Measurements from ENCODE around the gene DUSP2. TPM values are rescaled to one million over a fixed set of nuclear protein-coding genes. Genes with fewer than 3 reads are reported as not detected.

Gene DUSP2
- total RNA-seq, 4 donors from 2014 or later = 2.7 to 28.1 (median 5.6) TPM

- no peak for DNase-seq
- H3K27me3 ChIP-seq = no peaks in the 10 kb centered on the region
Measured at GRCh38 chr2:96135171-96135570, 10.1 kb downstream of the DUSP2 start.

GRCh38 chr2:96134421-96134820 lies 10.8 kb downstream of the DUSP2 start:
- Histone ChIP-seq H3K27me3 (no peaks in the 10 kb centered on the region), H3K36me3 (no peaks in the 10 kb centered on the region), H3K9me3 (no peaks in the 10 kb centered on the region), H3K27ac (no peak overlapping the region), H3K4me3 (no peak overlapping the region), H3K4me1 (no peaks in the 10 kb centered on the region)
- TF ChIP-seq CTCF (IDR thresholded peaks at IDR 0.05) (no peak), POLR2A (IDR thresholded peaks at IDR 0.05) (no peak)
- DNase-seq = no peak

More at GRCh38 chr2:96135171-96135570, 10.1 kb downstream of the DUSP2 start:
- TF ChIP-seq POLR2A (IDR thresholded peaks at IDR 0.05) (no peak), CTCF (IDR thresholded peaks at IDR 0.05) (no peak)
- Histone ChIP-seq H3K4me3 (no peak overlapping the region), H3K9me3 (no peaks in the 10 kb centered on the region), H3K4me1 (no peaks in the 10 kb centered on the region), H3K27ac (no peak overlapping the region), H3K36me3 (no peaks in the 10 kb centered on the region)

- Histone ChIP-seq H3K9me3 (no peaks in the 10 kb centered on the region), H3K4me1 (no peaks in the 10 kb centered on the region), H3K27ac (no peak overlapping the region), H3K36me3 (no peaks in the 10 kb centered on the region), H3K27me3 (no peaks in the 10 kb centered on the region), H3K4me3 (no peak overlapping the region)
- TF ChIP-seq POLR2A (IDR thresholded peaks at IDR 0.05) = no peak
- TF ChIP-seq CTCF (IDR thresholded peaks at IDR 0.05) = no peak
- DNase-seq = no peak
Measured at GRCh38 chr2:96131813-96132745, 13.2 kb downstream of the DUSP2 start.

GRCh38 chr2:96131152-96131812 lies 14.0 kb downstream of the DUSP2 start:
- no peak overlapping the region for H3K27ac ChIP-seq
- TF ChIP-seq CTCF (IDR thresholded peaks at IDR 0.05) = no peak
- no peak for TF ChIP-seq POLR2A (IDR thresholded peaks at IDR 0.05)
- H3K36me3 ChIP-seq = no peaks in the 10 kb centered on the region
- DNase-seq = no peak
- no peaks in the 10 kb centered on the region for H3K9me3 ChIP-seq
- H3K4me3 ChIP-seq = no peak overlapping the region
- no peaks in the 10 kb centered on the region for H3K4me1 ChIP-seq
- H3K27me3 ChIP-seq = no peaks in the 10 kb centered on the region

GRCh38 chr2:96130483-96130882 lies 14.8 kb downstream of the DUSP2 start:
- TF ChIP-seq CTCF (IDR thresholded peaks at IDR 0.05) (no peak), POLR2A (IDR thresholded peaks at IDR 0.05) (no peak)
- H3K4me3 ChIP-seq = no peak overlapping the region
- no peak overlapping the region for H3K27ac ChIP-seq

More at GRCh38 chr2:96130483-96130882, 14.8 kb downstream of the DUSP2 start:
- Histone ChIP-seq H3K4me1 (no peaks in the 10 kb centered on the region), H3K36me3 (no peaks in the 10 kb centered on the region), H3K9me3 (no peaks in the 10 kb centered on the region), H3K27me3 (no peaks in the 10 kb centered on the region)
- DNase-seq = no peak

All from Peyer's patch (tissue), 4 donors.